G401.6 (cell line): ENCODE results near the gene OR2F1.

Experiments
- FAIRE-seq: peaks from 2 replicates; lab custom pipeline; 2012; peaks lifted over from hg19 to GRCh38; lab: Jason Lieb, UNC

OR2F1 gene

GRCh38 chr7:143954135-143954534, 509 bp upstream of the OR2F1 start:
- no peak for FAIRE-seq

- FAIRE-seq: no peak
Observed at GRCh38 chr7:143958781-143959180, 4.1 kb downstream of the OR2F1 start.

- FAIRE-seq: no peak
Observed at GRCh38 chr7:143960813-143961610, 6.4 kb downstream of the OR2F1 start.

GRCh38 chr7:143965280-143965679, 10.6 kb downstream of the OR2F1 start:
- no peak for FAIRE-seq

- FAIRE-seq: no peak
Observed at GRCh38 chr7:143967398-143967797, 12.8 kb downstream of the OR2F1 start.

GRCh38 chr7:143973870-143974416, 19.3 kb downstream of the OR2F1 start:
- FAIRE-seq: no peak

- no peak for FAIRE-seq
Observed at GRCh38 chr7:143974459-143974858, 19.8 kb downstream of the OR2F1 start.

- no peak for FAIRE-seq
Observed at GRCh38 chr7:143975617-143976016, 21.0 kb downstream of the OR2F1 start.

- no peak for FAIRE-seq
Observed at GRCh38 chr7:143978585-143978984, 23.9 kb downstream of the OR2F1 start.

- no peak for FAIRE-seq
Observed at GRCh38 chr7:143979359-143979758, 24.7 kb downstream of the OR2F1 start.

- FAIRE-seq: no peak
Observed at GRCh38 chr7:143979998-143980397, 25.4 kb downstream of the OR2F1 start.

GRCh38 chr7:143980746-143981510, 26.3 kb downstream of the OR2F1 start:
- FAIRE-seq: no peak

- no peak for FAIRE-seq
Observed at GRCh38 chr7:143983960-143984359, 29.3 kb downstream of the OR2F1 start.

- no peak for FAIRE-seq
Observed at GRCh38 chr7:143987513-143987912, 32.9 kb downstream of the OR2F1 start.

GRCh38 chr7:143988976-143989745, 34.5 kb downstream of the OR2F1 start:
- no peak for FAIRE-seq

GRCh38 chr7:143992670-143993069, 38.0 kb downstream of the OR2F1 start:
- no peak for FAIRE-seq

- FAIRE-seq: no peak
Observed at GRCh38 chr7:143993924-143994323, 39.3 kb downstream of the OR2F1 start.

- no peak for FAIRE-seq
Observed at GRCh38 chr7:144000020-144000419, 45.4 kb downstream of the OR2F1 start, which contains the start of gene OR6B1. OR6B1 (plus strand) TSS chr7:144000320; CDS start chr7:144003997, 3,677 bp downstream.

- no peak for FAIRE-seq
Observed at GRCh38 chr7:144001543-144001942, 46.9 kb downstream of the OR2F1 start.

- no peak for FAIRE-seq
Observed at GRCh38 chr7:144004703-144005102, 50.1 kb downstream of the OR2F1 start.

- FAIRE-seq: no peak
Observed at GRCh38 chr7:144006029-144006691, 51.5 kb downstream of the OR2F1 start.

- FAIRE-seq: no peak
Observed at GRCh38 chr7:144006692-144007042, 52.0 kb downstream of the OR2F1 start.
